Measurements from ENCODE around the gene ITGB6. TPM values are rescaled to one million over a fixed set of nuclear protein-coding genes. Genes with fewer than 3 reads are reported as not detected.

The ITGB6 gene
- total and polyA plus RNA-seq, 2 of the 8 experiments (the other 6 are each of a cell fraction or from before 2014, with no cell fraction given) = not detected

- no peak overlapping the region for H2AK5ac ChIP-seq (ENCODE audit: low read depth, low read length)
- no peaks in the 10 kb centered on the region for H4K20me1 ChIP-seq (replicated peaks in 1 of 2; ENCODE audit: control insufficient read depth in 1 of 2, insufficient read depth in 2 of 2, low read length in 2 of 2)
- H2BK15ac ChIP-seq (ENCODE audit: low read length) = no peak overlapping the region
- no peak overlapping the region for H3K4me2 ChIP-seq (ENCODE audit: insufficient read depth in 1 of 2, low read depth in 2 of 2, low read length in 2 of 2)
- FAIRE-seq (no peak), DNase-seq (ENCODE audit: low read depth in 1 of 2, low spot score in 2 of 2) (no peak)
- H3K27ac ChIP-seq (ENCODE audit: low read depth, low read length) = no peak overlapping the region
- H3K23ac ChIP-seq (ENCODE audit: insufficient read length) = no peak overlapping the region
- H3K27me3 ChIP-seq (replicated peaks in 1 of 4; ENCODE audit: control insufficient read depth in 3 of 4, extremely low read depth in 1 of 4, insufficient read depth in 3 of 4, low read length in 3 of 4) = no peaks in the 10 kb centered on the region
- no peak overlapping the region for H2BK20ac ChIP-seq (ENCODE audit: low read length)
- no peak overlapping the region for H3K4me3 ChIP-seq (ENCODE audit: extremely low read depth in 1 of 4, insufficient read depth in 2 of 4, low read depth in 3 of 4, low read length in 4 of 4)
- H3K18ac ChIP-seq (ENCODE audit: extremely low read depth, low read length) = no peak overlapping the region
- H3K9me3 ChIP-seq (ENCODE audit: insufficient read depth in 2 of 2, low read depth in 1 of 2, low read length in 1 of 2) = no peaks in the 10 kb centered on the region
- H2AFZ ChIP-seq (ENCODE audit: low read length) = no peak overlapping the region
- H2BK5ac ChIP-seq (ENCODE audit: low read depth, low read length) = no peak overlapping the region
- H3K79me2 ChIP-seq (ENCODE audit: control insufficient read depth in 1 of 2, insufficient read depth in 2 of 2, low read length in 2 of 2) = no peaks in the 10 kb centered on the region
- H3K4ac ChIP-seq (replicated peaks; ENCODE audit: insufficient read length, low read depth, low read length) = no peak overlapping the region
- no peaks in the 10 kb centered on the region for H3K23me2 ChIP-seq (ENCODE audit: low read depth, low read length)
- H3K36me3 ChIP-seq (ENCODE audit: control insufficient read depth in 2 of 4, insufficient read depth in 4 of 4, low read length in 3 of 4) = no peaks in the 10 kb centered on the region
- ChIA-PET CTCF (ENCODE audit: partially characterized antibody) (interaction anchor here (0.7 kb wide), 1 partner anchor 13 kb away, joined by 3 read pairs; no protein-coding TSS in a partner anchor), POLR2A (ENCODE audit: partially characterized antibody) (no interaction called here)
- H3K4me1 ChIP-seq (replicated peaks in 1 of 4; ENCODE audit: control insufficient read depth in 3 of 4, insufficient read depth in 4 of 4, low read length in 3 of 4) = no peaks in the 10 kb centered on the region
- H2BK12ac ChIP-seq (ENCODE audit: low read depth, low read length) = no peak overlapping the region
- H4K8ac ChIP-seq (ENCODE audit: extremely low read depth, insufficient read depth, low read length) = no peak overlapping the region
- no peak overlapping the region for H3K56ac ChIP-seq (replicated peaks; ENCODE audit: insufficient read length, low read depth, low read length)
- no peak overlapping the region for H4K5ac ChIP-seq (ENCODE audit: insufficient read length, low read depth, low read length)
- H3K9ac ChIP-seq (replicated peaks in 1 of 4; ENCODE audit: extremely low read depth in 1 of 4, low read depth in 3 of 4, low read length in 3 of 4) = no peak overlapping the region
- H3K14ac ChIP-seq (ENCODE audit: insufficient read length) = no peak overlapping the region
- WGBS, 2 experiments (ENCODE audit: extremely low coverage in 1 of 2, insufficient coverage in 1 of 2, insufficient read length in 1 of 2, insufficient replicate concordance in 2 of 2, low coverage in 1 of 2, low lambda C conversion rate in 2 of 2, missing lambda C conversion rate in 1 of 2) = 96% methylated on average over 2 of the region's 2 CpGs; no CpG with 5 or more reads in 1 of the 2 experiments
- no peaks in the 10 kb centered on the region for H3K79me1 ChIP-seq (ENCODE audit: low read depth, low read length)
- H4K91ac ChIP-seq (replicated peaks; ENCODE audit: insufficient read length, low read length) = no peak overlapping the region
- no peak overlapping the region for H2BK120ac ChIP-seq (replicated peaks; ENCODE audit: low read depth, low read length)
- TF ChIP-seq CBX5 (IDR thresholded peaks at IDR 0.05; ENCODE audit: low read depth, low read length) = no peak
- TF ChIP-seq YY1 (IDR thresholded peaks at IDR 0.05; ENCODE audit: low read depth, low read length) = no peak
- TF ChIP-seq SIRT6 (IDR thresholded peaks at IDR 0.05; ENCODE audit: low read length) = no peak
- TF ChIP-seq TEAD4 (IDR thresholded peaks at IDR 0.05; ENCODE audit: low read depth, low read length) = no peak
- TF ChIP-seq NANOG (IDR thresholded peaks at IDR 0.05; ENCODE audit: insufficient read depth, low read depth, low read length, poor library complexity, severe bottlenecking) = no peak
- TF ChIP-seq BRCA1 (IDR thresholded peaks at IDR 0.05; ENCODE audit: low read depth, low read length) = no peak
- TF ChIP-seq, protein P1, sequence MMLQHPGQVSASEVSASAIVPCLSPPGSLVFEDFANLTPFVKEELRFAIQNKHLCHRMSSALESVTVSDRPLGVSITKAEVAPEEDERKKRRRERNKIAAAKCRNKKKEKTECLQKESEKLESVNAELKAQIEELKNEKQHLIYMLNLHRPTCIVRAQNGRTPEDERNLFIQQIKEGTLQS (IDR thresholded peaks at IDR 0.05; ENCODE audit: insufficient read depth, low read depth, low read length) = no peak
- no peak for TF ChIP-seq RBBP5 (IDR thresholded peaks at IDR 0.05; ENCODE audit: borderline replicate concordance, low read depth, low read length)
- TF ChIP-seq, protein P2, sequence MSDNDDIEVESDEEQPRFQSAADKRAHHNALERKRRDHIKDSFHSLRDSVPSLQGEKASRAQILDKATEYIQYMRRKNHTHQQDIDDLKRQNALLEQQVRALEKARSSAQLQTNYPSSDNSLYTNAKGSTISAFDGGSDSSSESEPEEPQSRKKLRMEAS (IDR thresholded peaks at IDR 0.05) = no peak
- TF ChIP-seq SP1 (IDR thresholded peaks at IDR 0.05; ENCODE audit: low read depth, low read length) = no peak
- TF ChIP-seq E2F6 (IDR thresholded peaks at IDR 0.05) = no peak
- TF ChIP-seq BACH1 (IDR thresholded peaks at IDR 0.05; ENCODE audit: low read length) = no peak
- TF ChIP-seq CBX8 (IDR thresholded peaks at IDR 0.05; ENCODE audit: borderline replicate concordance, low read depth, low read length) = no peak
Observed at GRCh38 chr2:160197587-160197986, 2.5 kb downstream of the ITGB6 start.

All from H1 (cell line).